Naive thymus-derived CD4-positive, alpha-beta T cell (primary cell): ENCODE results near the gene LSP1. TPM values are rescaled to one million over a fixed set of nuclear protein-coding genes. Genes with fewer than 3 reads are reported as not detected.

Experiments
- ATAC-seq: fragments of 150-1000 bp; cut with Tn5 transposase; 2 replicates; pipeline ENCODE4 v1.10.0; 2021; ENCODE audit warnings: mild to moderate bottlenecking, moderate library complexity
- CTCF ChIA-PET: fragments of 350-600 bp; sonication (Branson Sonifier 250); formaldehyde crosslinking; loops from one replicate; lab custom pipeline; 2021; ENCODE audit warnings: antibody characterized with exemption; lab: Charles Lee
- POLR2A ChIA-PET: fragments of 350-600 bp; sonication (Branson Sonifier 250); formaldehyde crosslinking; loops from one replicate; lab custom pipeline; 2021; ENCODE audit warnings: antibody characterized with exemption, inconsistent platforms; lab: Charles Lee
- DNase-seq, 9 donors: peaks; one replicate each; pipeline versions ENCODE4 v3.0.0 to v3.0.0-alpha.2; 2020 to 2022; ENCODE audit warnings: mixed read lengths in 1 of 9
- H3K27ac ChIP-seq: one replicate; pipeline ENCODE4 v1.7.0; 2013; ENCODE audit warnings: mild to moderate bottlenecking, low read depth, low read length, moderate library complexity
- H3K27me3 ChIP-seq, 2 donors: one replicate each; pipeline ENCODE4 v1.7.0; 2013; ENCODE audit warnings: low read length in 2 of 2, mild to moderate bottlenecking in 2 of 2, moderate library complexity in 2 of 2; ENCODE audit not compliant: control insufficient read depth in 2 of 2, insufficient read depth in 2 of 2
- H3K36me3 ChIP-seq, 3 experiments: 1 replicate in 2 of 3; 2 replicates in 1 of 3; pipeline ENCODE4 v1.7.0; 2013; ENCODE audit warnings: low read length in 3 of 3, mild to moderate bottlenecking in 3 of 3, moderate library complexity in 1 of 3; ENCODE audit not compliant: insufficient read depth in 3 of 3, control insufficient read depth in 2 of 3
- H3K4me1 ChIP-seq, 2 donors: one replicate each; pipeline ENCODE4 v1.7.0; 2013; ENCODE audit warnings: low read length in 2 of 2, mild to moderate bottlenecking in 2 of 2, moderate library complexity in 1 of 2; ENCODE audit not compliant: control insufficient read depth in 2 of 2, insufficient read depth in 2 of 2
- H3K4me3 ChIP-seq: 2 replicates; pipeline ENCODE4 v1.7.0; 2013; ENCODE audit warnings: mild to moderate bottlenecking, low read length
- H3K9me3 ChIP-seq, 3 experiments: 1 replicate in 2 of 3; 2 replicates in 1 of 3; pipeline ENCODE4 v1.7.0; 2013; ENCODE audit warnings: low read length in 3 of 3; ENCODE audit not compliant: control insufficient read depth in 2 of 3
- H3K27ac Mint-ChIP-seq, 9 donors: one replicate each; pipeline ENCODE4 v1.8.0; 2020 to 2022; ENCODE audit warnings: mixed read lengths in 9 of 9, mild to moderate bottlenecking in 8 of 9, moderate library complexity in 5 of 9, inconsistent platforms in 2 of 9
- H3K27me3 Mint-ChIP-seq, 5 donors: one replicate each; pipeline ENCODE4 v1.8.0; 2021 to 2022; ENCODE audit warnings: mixed read lengths in 5 of 5, mild to moderate bottlenecking in 1 of 5
- H3K36me3 Mint-ChIP-seq, 5 donors: one replicate each; pipeline ENCODE4 v1.8.0; 2020 to 2022; ENCODE audit warnings: mixed read lengths in 5 of 5, mild to moderate bottlenecking in 3 of 5, inconsistent platforms in 1 of 5
- H3K4me1 Mint-ChIP-seq, 7 donors: one replicate each; pipeline ENCODE4 v1.8.0; 2020 to 2022; ENCODE audit warnings: mixed read lengths in 7 of 7, mild to moderate bottlenecking in 3 of 7, inconsistent platforms in 1 of 7
- H3K4me3 Mint-ChIP-seq, 10 donors: one replicate each; pipeline ENCODE4 v1.8.0; 2020 to 2022; ENCODE audit warnings: mild to moderate bottlenecking in 10 of 10, mixed read lengths in 10 of 10, moderate library complexity in 6 of 10, inconsistent platforms in 2 of 10
- H3K9me3 Mint-ChIP-seq, 11 donors: one replicate each; pipeline ENCODE4 v1.8.0; 2020 to 2022; ENCODE audit warnings: mixed read lengths in 11 of 11, mild to moderate bottlenecking in 4 of 11, inconsistent platforms in 1 of 11, moderate library complexity in 1 of 11
- intact Hi-C, 2 donors: fragments of 100-400 bp; cut with micrococcal nuclease; formaldehyde crosslinking; loops; one replicate each; pipeline ENCODE4 v1.15.1; 2023
- polyA plus RNA-seq, 2 donors: library from polyadenylated mRNA; unstranded; fragments of 300-500 nt; fragmentation: Illumina TruSeq; gene quantifications; one replicate each; pipeline ENCODE4 v1.2.3, GENCODE V29; 2021
- total RNA-seq, 6 experiments: library from RNA in 5 of 6; stranded (reverse) in 5 of 6; gene quantifications; 1 replicate in 5 of 6; 2 replicates in 1 of 6; pipeline ENCODE4 v1.2.3 and lab custom pipeline; 2021 to 2026

LSP1 gene
- total and polyA plus RNA-seq, 7 experiments from 2014 or later = 248 to 578 (median 295) TPM

DNA sequence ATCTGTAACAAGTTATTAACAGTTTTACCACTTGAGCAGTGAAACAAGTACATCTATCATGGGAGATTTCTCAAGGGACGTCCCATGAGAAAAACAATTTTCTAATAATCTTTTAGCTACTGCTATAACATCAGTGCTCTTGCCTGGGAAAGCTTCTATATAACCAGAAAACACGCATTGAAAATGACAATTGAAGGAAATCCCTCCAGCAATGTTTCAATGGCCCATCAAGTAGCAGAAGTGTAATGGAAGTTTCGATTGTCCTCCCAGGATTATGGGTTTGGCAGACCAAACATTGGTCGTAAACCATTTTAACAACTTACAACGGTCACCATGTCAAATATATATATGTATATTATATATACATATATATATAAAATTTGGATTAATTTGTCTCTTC lies 46.8 kb downstream of the LSP1 start:
- H3K4me3 Mint-ChIP-seq = no peak overlapping the region
- CTCF ChIA-PET = interaction anchor here (1.9 kb wide), 1 partner anchor 206 kb away, joined by 6 read pairs; no protein-coding TSS in a partner anchor
- peaks cover 0 to 36% (median 7%) of the 10 kb centered on the region in 5 donors for H3K27me3 Mint-ChIP-seq
- no peaks in the 10 kb centered on the region for H3K4me1 ChIP-seq
- DNase-seq = no peak
- no peaks in the 10 kb centered on the region for H3K9me3 Mint-ChIP-seq
- H3K9me3 ChIP-seq = no peaks in the 10 kb centered on the region
- POLR2A ChIA-PET = no interaction called here
- no peak for ATAC-seq
- H3K27me3 ChIP-seq = no peaks in the 10 kb centered on the region
- no peak overlapping the region for H3K27ac ChIP-seq
- peaks cover 0 to 4% (median 2%) of the 10 kb centered on the region in 7 donors for H3K4me1 Mint-ChIP-seq
- no peak overlapping the region for H3K27ac Mint-ChIP-seq
- no peaks in the 10 kb centered on the region for H3K36me3 Mint-ChIP-seq
- H3K36me3 ChIP-seq = no peaks in the 10 kb centered on the region
- intact Hi-C loops = no loop called here
- no peak overlapping the region for H3K4me3 ChIP-seq

DNA sequence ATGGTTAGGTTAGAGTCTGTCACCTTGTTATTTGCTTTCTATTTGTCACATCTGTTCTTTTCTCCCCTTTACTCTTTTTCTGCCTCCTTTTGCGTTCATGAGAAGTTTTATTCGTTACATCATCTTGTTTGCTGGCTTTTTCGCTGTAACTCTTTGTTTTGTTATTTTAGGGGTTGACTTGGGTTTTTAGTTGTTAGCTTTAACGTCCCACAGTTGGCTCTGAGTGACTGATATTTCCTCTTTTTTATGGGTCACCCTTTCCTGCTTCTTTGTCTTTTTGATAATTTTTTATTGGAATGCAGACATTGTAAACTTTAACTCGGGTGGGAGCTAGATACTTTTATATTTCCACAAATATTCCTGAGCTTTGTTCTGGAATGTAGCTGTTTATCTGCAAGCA lies 53.3 kb downstream of the LSP1 start:
- Histone ChIP-seq H3K9me3 (no peaks in the 10 kb centered on the region), H3K27me3 (no peaks in the 10 kb centered on the region), H3K4me1 (no peaks in the 10 kb centered on the region), H3K4me3 (no peak overlapping the region), H3K27ac (no peak overlapping the region), H3K36me3 (no peaks in the 10 kb centered on the region)
- peaks cover 0 to 2% (median 0%) of the 10 kb centered on the region in 7 donors for H3K4me1 Mint-ChIP-seq
- peaks cover 0 to 1% (median 0%) of the 10 kb centered on the region in 11 donors for H3K9me3 Mint-ChIP-seq
- ChIA-PET CTCF (interaction anchor here (0.9 kb wide), 1 partner anchor 212 kb away, joined by 3 read pairs; no protein-coding TSS in a partner anchor), POLR2A (interaction anchor here (0.7 kb wide), 1 partner anchor 15 kb away, joined by 3 read pairs; no protein-coding TSS in a partner anchor)
- no peaks in the 10 kb centered on the region for H3K36me3 Mint-ChIP-seq
- H3K27ac Mint-ChIP-seq = no peak overlapping the region
- H3K27me3 Mint-ChIP-seq = peaks cover 0 to 11% (median 0%) of the 10 kb centered on the region in 5 donors
- ATAC-seq = no peak
- no peak for DNase-seq
- H3K4me3 Mint-ChIP-seq = no peak overlapping the region
- intact Hi-C loops = no loop called here

DNA sequence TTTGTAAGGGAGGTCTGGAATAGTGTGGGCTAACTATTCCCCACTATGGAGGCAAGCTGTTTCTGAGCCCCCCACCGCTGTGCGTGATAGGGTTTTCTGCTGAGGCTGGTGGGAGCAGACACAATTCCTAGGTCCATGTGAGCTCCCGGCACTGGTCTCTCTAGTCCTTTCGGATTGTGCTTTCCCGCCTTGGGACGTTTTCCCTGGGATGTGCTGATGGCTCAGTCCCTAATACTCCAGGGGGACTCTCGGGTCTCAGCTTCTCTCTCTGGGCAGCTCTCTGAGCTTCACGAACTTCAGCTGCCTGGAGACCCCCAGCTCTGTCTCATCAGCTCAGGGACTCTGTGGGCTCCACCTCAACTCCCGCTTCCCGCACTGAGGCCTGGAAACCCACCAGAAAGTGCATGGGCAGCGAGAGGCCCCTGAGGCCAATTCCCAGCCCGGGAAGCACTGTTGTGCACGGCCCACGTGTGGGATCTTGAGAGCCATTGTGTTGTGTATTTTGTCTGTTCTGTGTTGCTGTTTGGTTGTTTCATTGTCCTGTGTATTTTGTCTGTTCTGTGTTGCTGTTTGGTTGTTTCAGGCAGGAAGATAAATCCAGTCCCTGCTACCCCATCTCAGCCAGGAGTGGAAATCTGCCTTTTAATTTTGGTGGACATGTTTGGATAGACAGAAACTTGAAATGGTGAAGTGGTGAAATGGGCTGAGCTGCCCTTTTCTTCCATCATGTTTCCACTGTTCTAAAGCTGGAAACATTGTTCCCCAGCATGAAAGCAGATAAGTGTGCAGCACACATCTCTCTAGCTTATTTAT lies 53.9 kb downstream of the LSP1 start:
- POLR2A ChIA-PET = interaction anchor here (0.7 to 0.9 kb wide), 2 partner anchors 15 to 16 kb away, joined by 3 to 4 read pairs; no protein-coding TSS in a partner anchor

DNA sequence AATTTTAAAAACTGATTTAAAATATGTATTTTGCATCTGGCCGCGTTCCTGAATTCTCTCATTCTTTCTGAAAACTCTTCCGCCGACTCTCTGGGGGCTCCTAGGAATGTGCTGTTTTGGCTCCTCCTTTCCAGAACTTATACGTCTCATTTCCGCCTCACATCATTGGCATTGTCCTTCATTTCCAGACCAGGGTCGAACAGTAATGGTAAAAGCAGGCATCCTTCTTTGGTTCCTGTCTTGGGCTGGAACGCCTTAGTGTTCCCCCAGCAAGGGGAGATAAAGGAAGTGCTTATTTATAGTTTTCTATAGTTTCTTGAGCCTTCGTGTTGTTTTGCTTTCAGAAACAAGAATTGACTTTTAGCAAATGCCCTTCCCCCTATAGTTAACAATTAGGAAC lies 55.7 kb downstream of the LSP1 start:
- intact Hi-C loops = no loop called here
- no peak for DNase-seq
- ATAC-seq = no peak
- POLR2A ChIA-PET = no interaction called here
- no peak overlapping the region for H3K27ac Mint-ChIP-seq
- H3K27me3 Mint-ChIP-seq = peaks cover 0 to 11% (median 0%) of the 10 kb centered on the region in 5 donors
- H3K27ac ChIP-seq = no peak overlapping the region
- no peaks in the 10 kb centered on the region for H3K9me3 ChIP-seq
- no peaks in the 10 kb centered on the region for H3K27me3 ChIP-seq
- peaks cover 0 to 2% (median 0%) of the 10 kb centered on the region in 7 donors for H3K4me1 Mint-ChIP-seq
- no peaks in the 10 kb centered on the region for H3K36me3 ChIP-seq
- CTCF ChIA-PET = interaction anchor here (1.3 kb wide), 1 partner anchor 26 kb away, joined by 3 read pairs; no protein-coding TSS in a partner anchor
- peaks cover 0 to 1% (median 0%) of the 10 kb centered on the region in 11 donors for H3K9me3 Mint-ChIP-seq
- H3K4me3 ChIP-seq = no peak overlapping the region
- no peaks in the 10 kb centered on the region for H3K4me1 ChIP-seq
- no peak overlapping the region for H3K4me3 Mint-ChIP-seq
- no peaks in the 10 kb centered on the region for H3K36me3 Mint-ChIP-seq

More for the DNA sequence above, 53.9 kb downstream of the LSP1 start:
- Histone ChIP-seq H3K27me3 (no peaks in the 10 kb centered on the region), H3K27ac (no peak overlapping the region), H3K4me1 (no peaks in the 10 kb centered on the region), H3K36me3 (no peaks in the 10 kb centered on the region), H3K4me3 (no peak overlapping the region), H3K9me3 (no peaks in the 10 kb centered on the region)
- no peaks in the 10 kb centered on the region for H3K36me3 Mint-ChIP-seq
- H3K4me3 Mint-ChIP-seq = no peak overlapping the region
- peaks cover 0 to 2% (median 0%) of the 10 kb centered on the region in 7 donors for H3K4me1 Mint-ChIP-seq
- peaks cover 0 to 1% (median 0%) of the 10 kb centered on the region in 11 donors for H3K9me3 Mint-ChIP-seq
- CTCF ChIA-PET = interaction anchor here (0.9 kb wide), 1 partner anchor 213 kb away, joined by 3 read pairs; no protein-coding TSS in a partner anchor
- intact Hi-C loops = no loop called here
- ATAC-seq = no peak
- H3K27ac Mint-ChIP-seq = no peak overlapping the region
- DNase-seq = no peak
- peaks cover 0 to 11% (median 0%) of the 10 kb centered on the region in 5 donors for H3K27me3 Mint-ChIP-seq

DNA sequence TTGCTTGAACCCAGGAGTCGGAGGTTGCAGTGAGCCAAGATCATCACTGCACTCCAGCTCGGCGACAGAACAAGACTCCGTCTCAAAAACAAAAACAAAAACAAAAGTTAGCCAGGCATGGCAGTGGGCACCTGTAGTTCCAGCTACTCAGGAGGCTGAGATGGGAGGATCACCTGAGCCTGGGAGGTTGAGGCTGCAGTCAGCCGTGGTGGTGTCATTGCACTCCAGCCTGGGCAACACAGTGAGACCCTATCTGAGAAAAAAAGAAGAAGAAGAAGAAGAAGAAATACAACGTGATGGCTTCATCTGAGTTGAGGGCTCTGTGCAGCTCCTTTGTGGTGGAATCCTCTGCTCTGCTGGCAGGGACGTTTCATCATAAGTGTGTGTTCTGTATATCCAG lies 56.6 kb downstream of the LSP1 start:
- H3K27ac ChIP-seq = no peak overlapping the region
- Mint-ChIP-seq H3K27me3 (peaks cover 6 to 14% (median 7%) of the 10 kb centered on the region in 5 donors), H3K4me1 (peaks cover 0 to 6% (median 2%) of the 10 kb centered on the region in 7 donors), H3K36me3 (no peaks in the 10 kb centered on the region), H3K27ac (peak overlapping the region in 1 of 9 donors; percentile 26), H3K4me3 (no peak overlapping the region), H3K9me3 (peaks cover 0 to 1% (median 0%) of the 10 kb centered on the region in 11 donors)
- ChIA-PET CTCF (no interaction called here), POLR2A (no interaction called here)
- H3K27me3 ChIP-seq = no peaks in the 10 kb centered on the region
- no peaks in the 10 kb centered on the region for H3K36me3 ChIP-seq
- ATAC-seq (no peak), DNase-seq (no peak)
- no peak overlapping the region for H3K4me3 ChIP-seq
- no peaks in the 10 kb centered on the region for H3K4me1 ChIP-seq
- H3K9me3 ChIP-seq = no peaks in the 10 kb centered on the region
- intact Hi-C loops = no loop called here

DNA sequence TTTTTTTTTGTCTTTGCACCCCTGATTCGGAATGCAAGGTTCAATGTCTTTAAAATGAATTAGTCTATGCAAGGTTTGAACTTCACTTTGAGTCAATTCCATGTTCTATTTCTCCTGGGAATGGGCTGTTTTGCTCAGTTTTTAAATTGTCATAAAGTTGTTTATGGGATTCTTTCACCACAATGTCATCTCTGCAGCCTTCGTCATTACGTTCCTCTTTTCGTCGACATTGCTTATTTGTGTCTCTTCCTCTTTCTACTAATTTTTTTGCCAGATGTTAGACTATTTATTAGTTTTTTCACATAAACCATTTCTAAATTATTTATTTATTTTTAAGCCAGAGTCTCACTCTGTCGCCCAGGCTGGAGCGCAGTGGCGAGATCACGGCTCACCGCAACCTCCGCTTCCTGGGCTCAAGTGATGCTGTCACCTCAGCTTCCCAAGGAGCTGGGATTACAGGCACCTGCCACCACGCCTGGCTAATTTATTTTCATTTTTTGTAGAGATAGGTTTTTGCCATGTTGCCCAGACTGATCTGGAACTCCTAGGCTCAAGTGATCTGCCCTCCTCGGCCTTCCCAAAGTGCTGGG lies 59.5 kb downstream of the LSP1 start:
- no peak for DNase-seq
- CTCF ChIA-PET = interaction anchor here (0.7 kb wide), 2 partner anchors 107 to 241 kb away, joined by 3 read pairs; no protein-coding TSS in a partner anchor
- H3K27me3 Mint-ChIP-seq = peaks cover 5 to 19% (median 14%) of the 10 kb centered on the region in 5 donors
- H3K4me3 Mint-ChIP-seq = no peak overlapping the region
- no peaks in the 10 kb centered on the region for H3K27me3 ChIP-seq
- intact Hi-C loops = no loop called here
- H3K36me3 ChIP-seq = no peaks in the 10 kb centered on the region
- H3K9me3 Mint-ChIP-seq = peaks cover 0 to 3% (median 0%) of the 10 kb centered on the region in 11 donors
- ATAC-seq = no peak
- no peaks in the 10 kb centered on the region for H3K9me3 ChIP-seq
- peaks cover 0 to 7% (median 0%) of the 10 kb centered on the region in 5 donors for H3K36me3 Mint-ChIP-seq
- H3K4me1 ChIP-seq = no peaks in the 10 kb centered on the region
- H3K4me1 Mint-ChIP-seq = peaks cover 5 to 25% (median 13%) of the 10 kb centered on the region in 7 donors
- POLR2A ChIA-PET = no interaction called here
- no peak overlapping the region for H3K4me3 ChIP-seq
- no peak overlapping the region for H3K27ac Mint-ChIP-seq
- no peak overlapping the region for H3K27ac ChIP-seq
